Measurements from ENCODE around the gene ESPN.
"Not testable (repeated sequence)": the region's sequence is repeated elsewhere in the genome, so short reads cannot be mapped to it uniquely, and the experiment has no call there.

The ESPN gene

GRCh38 chr1:6486433-6487011, 61.9 kb downstream of the ESPN start:
- peak; percentile 56 for DNase-seq

GRCh38 chr1:6487804-6488484, 63.4 kb downstream of the ESPN start:
- DNase-seq = no peak

GRCh38 chr1:6488602-6489382, 64.2 kb downstream of the ESPN start:
- DNase-seq = no peak

- no peak for DNase-seq
These were observed 64.8 kb downstream of the ESPN start for GRCh38 chr1:6489383-6489765.

- peak; percentile 44 for DNase-seq
These were observed 65.2 kb downstream of the ESPN start for GRCh38 chr1:6489799-6490180.

- no peak for DNase-seq
These were observed 65.9 kb downstream of the ESPN start for GRCh38 chr1:6490181-6491080.

- DNase-seq = no peak
These were observed 66.5 kb downstream of the ESPN start for GRCh38 chr1:6491081-6491449.

GRCh38 chr1:6491480-6491962, 66.9 kb downstream of the ESPN start, which contains the start of gene PLEKHG5:
Gene PLEKHG5 (minus strand): TSS chr1:6491667. CDS start chr1:6477571, 14,096 bp downstream.
- DNase-seq = no peak

- no peak for DNase-seq
These were observed 67.4 kb downstream of the ESPN start for GRCh38 chr1:6491966-6492365.

GRCh38 chr1:6493834-6494223, 69.3 kb downstream of the ESPN start:
- DNase-seq = not testable (repeated sequence)

- no peak for DNase-seq
These were observed 70.1 kb downstream of the ESPN start for GRCh38 chr1:6494627-6495026.

GRCh38 chr1:6495041-6495441, 70.5 kb downstream of the ESPN start:
- no peak for DNase-seq

- DNase-seq = no peak
These were observed 71.2 kb downstream of the ESPN start for GRCh38 chr1:6495540-6496364.

- DNase-seq = no peak
These were observed 71.8 kb downstream of the ESPN start for GRCh38 chr1:6496365-6496721.

GRCh38 chr1:6496890-6497214, 72.3 kb downstream of the ESPN start:
- no peak for DNase-seq

- DNase-seq = peak; percentile 19
These were observed 72.8 kb downstream of the ESPN start for GRCh38 chr1:6497215-6497866.

- DNase-seq = no peak
These were observed 73.4 kb downstream of the ESPN start for GRCh38 chr1:6497867-6498575.

GRCh38 chr1:6498576-6499111, 74.1 kb downstream of the ESPN start:
- DNase-seq = no peak

- no peak for DNase-seq
These were observed 74.7 kb downstream of the ESPN start for GRCh38 chr1:6499296-6499695.

- DNase-seq = no peak
These were observed 76.1 kb downstream of the ESPN start for GRCh38 chr1:6500544-6501278.
